H9 (cell line): Measurements from ENCODE around the gene GRIN3B. TPM values are rescaled to one million over a fixed set of nuclear protein-coding genes. Genes with fewer than 3 reads are reported as not detected.
A peak's percentile ranks its signal among the peaks of the same experiment; 100 is the strongest.

Experiments
- DNase-seq: peaks from one replicate; pipeline ENCODE4 v3.0.0-alpha.2; 2017
- H2AFZ ChIP-seq: one replicate; pipeline ENCODE4 v1.6.1; 2013; ENCODE audit warnings: mild to moderate bottlenecking, low read length, control low read depth, moderate library complexity
- H2AK5ac ChIP-seq: 2 replicates; pipeline ENCODE4 v1.6.1; 2013; ENCODE audit warnings: low read length, control low read depth, mixed read lengths; ENCODE audit not compliant: insufficient read length
- H2BK120ac ChIP-seq: one replicate; pipeline ENCODE4 v1.6.1; 2013; ENCODE audit warnings: low read depth, mild to moderate bottlenecking, low read length, control low read depth, inconsistent platforms; ENCODE audit not compliant: poor library complexity, severe bottlenecking
- H2BK12ac ChIP-seq: 2 replicates; pipeline ENCODE4 v1.6.1; 2013; ENCODE audit warnings: low read length, control low read depth, mixed read lengths, low read depth; ENCODE audit not compliant: insufficient read length
- H2BK15ac ChIP-seq: 2 replicates; pipeline ENCODE4 v1.6.1; 2013; ENCODE audit warnings: low read depth, low read length, control low read depth
- H2BK20ac ChIP-seq: one replicate; pipeline ENCODE4 v1.6.1; 2013; ENCODE audit warnings: low read depth, mild to moderate bottlenecking, low read length, control low read depth, inconsistent platforms; ENCODE audit not compliant: poor library complexity, severe bottlenecking
- H2BK5ac ChIP-seq: 2 replicates; pipeline ENCODE4 v1.6.1; 2013; ENCODE audit warnings: low read length, control low read depth, mixed read lengths; ENCODE audit not compliant: insufficient read length
- H3K14ac ChIP-seq: 2 replicates; pipeline ENCODE4 v1.6.1; 2013; ENCODE audit warnings: low read length, control low read depth; ENCODE audit not compliant: insufficient read depth
- H3K18ac ChIP-seq: 2 replicates; pipeline ENCODE4 v1.6.1; 2013; ENCODE audit warnings: low read depth, mild to moderate bottlenecking, mixed read lengths, low read length, control low read depth; ENCODE audit not compliant: insufficient read length
- H3K23ac ChIP-seq: 2 replicates; pipeline ENCODE4 v1.6.1; 2013; ENCODE audit warnings: low read length, control low read depth, mixed read lengths, low read depth; ENCODE audit not compliant: insufficient read length
- H3K23me2 ChIP-seq: 2 replicates; pipeline ENCODE4 v1.6.1; 2013; ENCODE audit warnings: low read depth, mild to moderate bottlenecking, mixed read lengths, low read length, control low read depth; ENCODE audit not compliant: insufficient read length, poor library complexity, severe bottlenecking
- H3K27ac ChIP-seq: 2 replicates; pipeline ENCODE4 v1.5.1; 2013; ENCODE audit warnings: low read length, control low read depth, mixed read lengths, low read depth; ENCODE audit not compliant: insufficient read length
- H3K27me3 ChIP-seq: 2 replicates; pipeline ENCODE4 v1.6.1; 2013; ENCODE audit warnings: low read length, control low read depth, inconsistent platforms; ENCODE audit not compliant: insufficient read depth
- H3K4ac ChIP-seq: 2 replicates; pipeline ENCODE4 v1.6.1; 2013; ENCODE audit warnings: low read depth, mild to moderate bottlenecking, control low read depth, inconsistent platforms, low read length, moderate library complexity
- H3K4me1 ChIP-seq: 2 replicates; pipeline ENCODE4 v1.6.1; 2013; ENCODE audit warnings: low read length, control low read depth, inconsistent platforms; ENCODE audit not compliant: insufficient read depth
- H3K4me2 ChIP-seq: 2 replicates; pipeline ENCODE4 v1.6.1; 2013; ENCODE audit warnings: low read length, control low read depth, mixed read lengths; ENCODE audit not compliant: insufficient read length, insufficient read depth
- H3K56ac ChIP-seq: 2 replicates; pipeline ENCODE4 v1.6.1; 2013; ENCODE audit warnings: low read depth, mild to moderate bottlenecking, mixed read lengths, low read length, control low read depth; ENCODE audit not compliant: insufficient read length
- H3K79me1 ChIP-seq: 2 replicates; pipeline ENCODE4 v1.6.1; 2013; ENCODE audit warnings: low read depth, mild to moderate bottlenecking, moderate library complexity, low read length, control low read depth, inconsistent platforms; ENCODE audit not compliant: insufficient read depth, poor library complexity, severe bottlenecking
- H3K79me2 ChIP-seq: 2 replicates; pipeline ENCODE4 v1.6.1; 2013; ENCODE audit warnings: low read length, control low read depth, inconsistent platforms; ENCODE audit not compliant: insufficient read depth
- H3K9ac ChIP-seq: 2 replicates; pipeline ENCODE4 v1.6.1; 2013; ENCODE audit warnings: low read length, control low read depth, mixed read lengths; ENCODE audit not compliant: insufficient read length; ENCODE audit errors: extremely low read depth
- H3K9me3 ChIP-seq: one replicate; pipeline ENCODE4 v1.6.1; 2013; ENCODE audit warnings: low read depth, low read length, inconsistent platforms; ENCODE audit not compliant: control insufficient read depth
- H3T11ph ChIP-seq: one replicate; pipeline ENCODE4 v1.6.1; 2013; ENCODE audit warnings: mild to moderate bottlenecking, low read length, control low read depth, inconsistent platforms
- H4K20me1 ChIP-seq: one replicate; pipeline ENCODE4 v1.6.1; 2013; ENCODE audit not compliant: control insufficient read depth, insufficient read length, insufficient read depth
- H4K5ac ChIP-seq: 2 replicates; pipeline ENCODE4 v1.6.1; 2013; ENCODE audit warnings: low read depth, mild to moderate bottlenecking, mixed read lengths, low read length, control low read depth; ENCODE audit not compliant: insufficient read length
- H4K8ac ChIP-seq: replicated peaks from 2 replicates; pipeline ENCODE4 v1.6.1; 2013; ENCODE audit warnings: low read length, control low read depth, mixed read lengths, low read depth; ENCODE audit not compliant: insufficient read length
- H4K91ac ChIP-seq: 2 replicates; pipeline ENCODE4 v1.6.1; 2013; ENCODE audit warnings: low read depth, mild to moderate bottlenecking, moderate library complexity, mixed read lengths, low read length, control low read depth; ENCODE audit not compliant: insufficient read length
- H3K27ac Mint-ChIP-seq, 3 experiments: 2 replicates in 2 of 3; 3 replicates in 1 of 3; pipeline ENCODE4 v1.8.0; 2020 to 2021; ENCODE audit warnings: mixed read lengths in 3 of 3, mild to moderate bottlenecking in 1 of 3, moderate library complexity in 1 of 3
- H3K27me3 Mint-ChIP-seq: 2 replicates; pipeline ENCODE4 v1.8.0; 2021; ENCODE audit warnings: low read depth, mild to moderate bottlenecking, moderate library complexity, mixed read lengths
- H3K36me3 Mint-ChIP-seq, 3 experiments: 2 replicates in 2 of 3; 3 replicates in 1 of 3; pipeline ENCODE4 v1.8.0; 2020 to 2021; ENCODE audit warnings: low read depth in 3 of 3, mixed read lengths in 3 of 3; ENCODE audit not compliant: insufficient read depth in 1 of 3
- H3K4me1 Mint-ChIP-seq, 2 experiments: 2 replicates each; pipeline ENCODE4 v1.8.0; 2020; ENCODE audit warnings: mixed read lengths in 2 of 2
- H3K4me3 Mint-ChIP-seq, 2 experiments: 2 replicates in 1 of 2; 3 replicates in 1 of 2; pipeline ENCODE4 v1.8.0; 2020 to 2021; ENCODE audit warnings: mild to moderate bottlenecking in 2 of 2, mixed read lengths in 2 of 2, moderate library complexity in 1 of 2
- H3K9me3 Mint-ChIP-seq, 2 experiments: 2 replicates in 1 of 2; 3 replicates in 1 of 2; pipeline ENCODE4 v1.8.0; 2020; ENCODE audit warnings: mild to moderate bottlenecking in 2 of 2, mixed read lengths in 2 of 2, moderate library complexity in 1 of 2
- CTCF ChIP-seq: fragments of 200-600 bp; sonication (generic); conservative IDR thresholded peaks from 3 replicates; pipeline ENCODE4 v1.8.0; 2021; ENCODE audit warnings: antibody characterized with exemption, mild to moderate bottlenecking
- WGBS: extraction: QIAGEN DNeasy Blood & Tissue Kit; methylation state at CpG from one replicate; pipeline ENCODE4 v1.1.7; 2013; ENCODE audit warnings: missing lambda C conversion rate, low lambda C conversion rate, mixed read lengths; ENCODE audit not compliant: insufficient read length; ENCODE audit errors: extremely low coverage; 5-methylcytosine and 5-hydroxymethylcytosine counted together
- long read RNA-seq: library from polyadenylated mRNA; unstranded; transcript quantifications from one replicate; pipeline ENCODE4 v2.0.0, GENCODE V29; 2020
- total RNA-seq: library from RNA; stranded (reverse); gene quantifications from 2 replicates; pipeline ENCODE4 v1.2.1, GENCODE V29; 2021

Gene GRIN3B
- total RNA-seq: 1.0 and 1.4 TPM in 2 replicates
- long read RNA-seq: 0 reads

- Histone ChIP-seq H2AFZ (no peak within 1 kb of the TSS), H3K4me1 (no peaks in the 10 kb centered on the region), H4K91ac (no peak within 1 kb of the TSS), H2BK120ac (no peak within 1 kb of the TSS), H3K14ac (no peak within 1 kb of the TSS), H3K4me2 (peak within 1 kb of the TSS; percentile 42), H3K9ac (no peak within 1 kb of the TSS), H4K8ac (no peak within 1 kb of the TSS), H3K27me3 (peaks cover 10% of the 10 kb centered on the region), H3K27ac (no peak within 1 kb of the TSS), H3K79me2 (0 out of 2 replicates have a peak, but pooled peaks cover 2% of the 10 kb centered on the region), H3K56ac (no peak within 1 kb of the TSS), H2AK5ac (no peak within 1 kb of the TSS), H3T11ph (no peak within 1 kb of the TSS), H2BK5ac (no peak within 1 kb of the TSS), H3K23ac (no peak within 1 kb of the TSS), H3K4ac (no peak within 1 kb of the TSS), H3K9me3 (no peaks in the 10 kb centered on the region), H2BK15ac (no peak within 1 kb of the TSS), H3K23me2 (peaks cover 10% of the 10 kb centered on the region), H2BK20ac (no peak within 1 kb of the TSS), H3K79me1 (no peaks in the 10 kb centered on the region), H4K5ac (no peak within 1 kb of the TSS), H2BK12ac (no peak within 1 kb of the TSS), H4K20me1 (peaks cover 4% of the 10 kb centered on the region), H3K18ac (no peak within 1 kb of the TSS)
- DNase-seq: peak; percentile 86
- peak; percentile 88 for TF ChIP-seq CTCF
- Mint-ChIP-seq H3K27ac (no peak within 1 kb of the TSS), H3K27me3 (peaks cover 50% of the 10 kb centered on the region), H3K36me3 (peaks cover 0 to 1% (median 0%) of the 10 kb centered on the region in 3 experiments; a peak in 3 of 7 replicates), H3K4me3 (peak within 1 kb of the TSS; percentile 45 to 78), H3K4me1 (peaks cover 5 to 10% of the 10 kb centered on the region in 2 experiments), H3K9me3 (no peaks in the 10 kb centered on the region; a peak in 1 of 5 replicates)
- no CpG with 5 or more reads among the region's 43 CpGs for WGBS
Observed at GRCh38 chr19:1000095-1000494, at the start of gene GRIN3B. TSS of gene GRIN3B (plus strand) at chr19:1000419. CDS start at chr19:1000438, 19 bp downstream.
